OCI-LY1 (cell line): Measurements from ENCODE around the gene BMP5.
A peak's percentile ranks its signal among the peaks of the same experiment; 100 is the strongest.

Experiments
- H2AFZ ChIP-seq: fragments of 200-600 bp; sonication (generic), shearing (Covaris generic); 2 replicates; pipeline ENCODE4 v1.6.0; 2014; ENCODE audit warnings: antibody characterized with exemption, mild to moderate bottlenecking, low read length
- H3F3A ChIP-seq: fragments of 200-600 bp; sonication (generic), shearing (Covaris generic); 2 replicates; pipeline ENCODE4 v1.6.0; 2014; ENCODE audit warnings: mild to moderate bottlenecking, antibody characterized with exemption, low read length, moderate library complexity; ENCODE audit not compliant: insufficient read depth
- H3K27ac ChIP-seq: fragments of 200-600 bp; sonication (generic); 2 replicates; pipeline ENCODE4 v1.5.1; 2014; ENCODE audit warnings: low read length, mixed run types, mild to moderate bottlenecking, low read depth; ENCODE audit not compliant: poor library complexity, severe bottlenecking
- H3K27me3 ChIP-seq: fragments of 200-600 bp; sonication (generic); 2 replicates; pipeline ENCODE4 v1.6.0; 2014; ENCODE audit warnings: antibody characterized with exemption, mild to moderate bottlenecking, low read length, moderate library complexity; ENCODE audit not compliant: insufficient read depth
- H3K36me3 ChIP-seq: fragments of 200-600 bp; sonication (generic); 2 replicates; pipeline ENCODE4 v1.6.1; 2014; ENCODE audit warnings: mild to moderate bottlenecking, antibody characterized with exemption, low read length, moderate library complexity, mixed read lengths; ENCODE audit not compliant: insufficient read depth
- H3K4me1 ChIP-seq: fragments of 200-600 bp; sonication (generic); 2 replicates; pipeline ENCODE4 v1.5.1; 2014; ENCODE audit warnings: mild to moderate bottlenecking, low read length, moderate library complexity; ENCODE audit not compliant: insufficient read depth, severe bottlenecking
- H3K4me2 ChIP-seq: fragments of 200-600 bp; sonication (generic), shearing (Covaris generic); 2 replicates; pipeline ENCODE4 v1.6.1; 2014; ENCODE audit warnings: low read length
- H3K4me3 ChIP-seq: fragments of 200-600 bp; sonication (generic); 2 replicates; pipeline ENCODE4 v1.5.1; 2014; ENCODE audit warnings: low read length, low read depth, mild to moderate bottlenecking, mixed read lengths; ENCODE audit not compliant: poor library complexity, severe bottlenecking
- H3K79me2 ChIP-seq: fragments of 200-600 bp; shearing (Covaris generic); 2 replicates; pipeline ENCODE4 v1.6.1; 2016; ENCODE audit warnings: mixed run types, low read length, mixed read lengths; ENCODE audit not compliant: insufficient read depth
- H3K9ac ChIP-seq: fragments of 200-600 bp; sonication (generic), shearing (Covaris generic); 2 replicates; pipeline ENCODE4 v1.6.1; 2014; ENCODE audit warnings: mild to moderate bottlenecking, low read length, mixed read lengths
- H3K9me2 ChIP-seq: fragments of 200-600 bp; sonication (generic), shearing (Covaris generic); 2 replicates; pipeline ENCODE4 v1.6.1; 2014; ENCODE audit warnings: low read depth, mild to moderate bottlenecking, low read length, mixed read lengths
- H3K9me3 ChIP-seq: fragments of 200-600 bp; shearing (Covaris generic); 2 replicates; pipeline ENCODE4 v1.6.1; 2014; ENCODE audit warnings: low read length, mixed read lengths
- H4K20me1 ChIP-seq: fragments of 200-600 bp; sonication (generic), shearing (Covaris generic); 2 replicates; pipeline ENCODE4 v1.6.0; 2016; ENCODE audit warnings: mild to moderate bottlenecking, low read length; ENCODE audit not compliant: insufficient read depth
- CTCF ChIP-seq: fragments of 200-600 bp; sonication (generic), shearing (Covaris generic); IDR thresholded peaks from 2 replicates; pipeline ENCODE4 v1.5.1; 2017; ENCODE audit warnings: mild to moderate bottlenecking, antibody characterized with exemption, low read length, moderate library complexity, mixed read lengths
- EZH2 ChIP-seq: fragments of 200-600 bp; sonication (generic), shearing (Covaris generic); IDR thresholded peaks from 2 replicates; pipeline ENCODE4 v1.8.0; 2017; ENCODE audit warnings: borderline replicate concordance, mixed run types, mild to moderate bottlenecking, antibody characterized with exemption, low read length, moderate library complexity, mixed read lengths

The BMP5 gene

GRCh38 chr6:55826941-55827340, 48.4 kb downstream of the BMP5 start:
- no peak overlapping the region for H3K27ac ChIP-seq
- no peaks in the 10 kb centered on the region for H3K9me2 ChIP-seq
- TF ChIP-seq CTCF, result no peak
- H3K9me3 ChIP-seq, result no peaks in the 10 kb centered on the region
- no peaks in the 10 kb centered on the region for H3F3A ChIP-seq
- no peak overlapping the region for H3K4me2 ChIP-seq
- no peaks in the 10 kb centered on the region for H3K79me2 ChIP-seq
- H3K27me3 ChIP-seq, result no peaks in the 10 kb centered on the region
- H3K4me1 ChIP-seq, result no peaks in the 10 kb centered on the region
- H3K36me3 ChIP-seq, result no peaks in the 10 kb centered on the region
- H4K20me1 ChIP-seq, result no peaks in the 10 kb centered on the region
- H3K4me3 ChIP-seq, result no peak overlapping the region
- no peak overlapping the region for H3K9ac ChIP-seq
- peak overlapping the region; percentile 63; the same call in 1 of the 2 replicates for H2AFZ ChIP-seq

GRCh38 chr6:55825402-55826051, 49.9 kb downstream of the BMP5 start:
- no peaks in the 10 kb centered on the region for H3F3A ChIP-seq
- H3K4me1 ChIP-seq, result no peaks in the 10 kb centered on the region

GRCh38 chr6:55822815-55823214, 52.6 kb downstream of the BMP5 start:
- H2AFZ ChIP-seq, result no peak overlapping the region
- no peaks in the 10 kb centered on the region for H3K9me2 ChIP-seq
- H3K4me2 ChIP-seq, result no peak overlapping the region
- H3K4me3 ChIP-seq, result no peak overlapping the region
- H3K79me2 ChIP-seq, result no peaks in the 10 kb centered on the region
- H3K36me3 ChIP-seq, result no peaks in the 10 kb centered on the region
- no peaks in the 10 kb centered on the region for H4K20me1 ChIP-seq
- no peak overlapping the region for H3K9ac ChIP-seq
- no peaks in the 10 kb centered on the region for H3K9me3 ChIP-seq
- no peak for TF ChIP-seq EZH2
- H3F3A ChIP-seq, result no peaks in the 10 kb centered on the region
- no peak overlapping the region for H3K27ac ChIP-seq
- no peaks in the 10 kb centered on the region for H3K4me1 ChIP-seq
- no peaks in the 10 kb centered on the region for H3K27me3 ChIP-seq

More at GRCh38 chr6:55825402-55826051, 49.9 kb downstream of the BMP5 start:
- Histone ChIP-seq H3K36me3 (no peaks in the 10 kb centered on the region), H3K9me2 (no peaks in the 10 kb centered on the region), H3K4me3 (no peak overlapping the region), H3K9me3 (no peaks in the 10 kb centered on the region), H3K27me3 (no peaks in the 10 kb centered on the region), H3K27ac (no peak overlapping the region), H3K9ac (no peak overlapping the region), H2AFZ (no peak overlapping the region), H3K4me2 (no peak overlapping the region), H3K79me2 (no peaks in the 10 kb centered on the region), H4K20me1 (no peaks in the 10 kb centered on the region)
- no peak for TF ChIP-seq CTCF
- TF ChIP-seq EZH2, result no peak

- no peaks in the 10 kb centered on the region for H3F3A ChIP-seq
- H3K9me3 ChIP-seq, result no peaks in the 10 kb centered on the region
- H3K36me3 ChIP-seq, result no peaks in the 10 kb centered on the region
- no peaks in the 10 kb centered on the region for H3K4me1 ChIP-seq
- no peak overlapping the region for H2AFZ ChIP-seq
- H3K4me3 ChIP-seq, result no peak overlapping the region
- no peaks in the 10 kb centered on the region for H3K79me2 ChIP-seq
- H3K27ac ChIP-seq, result no peak overlapping the region
- H4K20me1 ChIP-seq, result no peaks in the 10 kb centered on the region
- H3K27me3 ChIP-seq, result no peaks in the 10 kb centered on the region
- H3K9me2 ChIP-seq, result no peaks in the 10 kb centered on the region
- no peak overlapping the region for H3K9ac ChIP-seq
- no peak overlapping the region for H3K4me2 ChIP-seq
- TF ChIP-seq CTCF, result no peak
- no peak for TF ChIP-seq EZH2
Measured at GRCh38 chr6:55822005-55822404, 53.4 kb downstream of the BMP5 start.
